Measurements from ENCODE around the gene ZMYND10. TPM values are rescaled to one million over a fixed set of nuclear protein-coding genes. Genes with fewer than 3 reads are reported as not detected.

The ZMYND10 gene
- total RNA-seq, 1 experiment from 2014 or later: 0.74 TPM

Other genes with a start within 250 kb of the ZMYND10 start
- 49.0 to 52.0 TPM (median 52.0 TPM) in 3 replicates for gene SEMA3F, start 190.4 kb downstream of the ZMYND10 start, total RNA-seq (2021)
- gene GNAT1, start 154.1 kb downstream of the ZMYND10 start, total RNA-seq (2021): 0.13 to 0.39 TPM (median 0.14 TPM) in 3 replicates
- 0.90 to 1.6 TPM (median 1.3 TPM) in 3 replicates for gene SLC38A3, start 140.5 kb downstream of the ZMYND10 start, total RNA-seq (2021)
- 181 to 185 TPM (median 185 TPM) in 3 replicates for gene GNAI2, start 109.5 kb downstream of the ZMYND10 start, total RNA-seq (2021)
- gene SEMA3B, start 76.6 kb downstream of the ZMYND10 start, total RNA-seq (2021): 7.3 to 9.0 TPM (median 8.7 TPM) in 3 replicates
- 0.41 to 0.60 TPM (median 0.57 TPM) in 3 replicates for gene LSMEM2, start 66.6 kb downstream of the ZMYND10 start, total RNA-seq (2021)
- 63.2 to 92.0 TPM (median 75.6 TPM) in 3 replicates for gene IFRD2, start 53.3 kb downstream of the ZMYND10 start, total RNA-seq (2021)
- 2.9 to 3.8 TPM (median 3.2 TPM) in 3 replicates for gene HYAL3, start 46.3 kb downstream of the ZMYND10 start, total RNA-seq (2021)
- gene NAA80, start 46.3 kb downstream of the ZMYND10 start, total RNA-seq (2021): 13.7 to 17.3 TPM (median 13.7 TPM) in 3 replicates
- 3.4 to 3.8 TPM (median 3.5 TPM) in 3 replicates for gene HYAL1, start 42.2 kb downstream of the ZMYND10 start, total RNA-seq (2021)
- 58.0 to 65.6 TPM (median 62.9 TPM) in 3 replicates for gene HYAL2, start 23.0 kb downstream of the ZMYND10 start, total RNA-seq (2021)
- gene TUSC2, start 17.5 kb downstream of the ZMYND10 start, total RNA-seq (2021): 34.7 to 41.1 TPM (median 38.0 TPM) in 3 replicates
- gene RASSF1, start 4.9 kb downstream of the ZMYND10 start, total RNA-seq (2021): 13.2 to 14.5 TPM (median 14.5 TPM) in 3 replicates
- 20.6 to 26.6 TPM (median 23.9 TPM) in 3 replicates for gene NPRL2, start 5.0 kb upstream of the ZMYND10 start, total RNA-seq (2021)
- 9.8 to 12.0 TPM (median 11.3 TPM) in 3 replicates for gene CYB561D2, start 5.1 kb upstream of the ZMYND10 start, total RNA-seq (2021)
- 26.7 to 30.0 TPM (median 28.4 TPM) in 3 replicates for gene TMEM115, start 13.8 kb upstream of the ZMYND10 start, total RNA-seq (2021)
- gene CACNA2D2, start 157.9 kb upstream of the ZMYND10 start, total RNA-seq (2021): 22.0 to 23.4 TPM (median 22.3 TPM) in 3 replicates
- 11.5 to 14.0 TPM (median 12.1 TPM) in 3 replicates for gene C3orf18, start 222.0 kb upstream of the ZMYND10 start, total RNA-seq (2021)
- 15.2 to 20.9 TPM (median 15.8 TPM) in 3 replicates for gene HEMK1, start 223.8 kb upstream of the ZMYND10 start, total RNA-seq (2021)

Data from WTC11 (cell line).